Neutrophil (primary cell): ENCODE measurements around the gene NXPE3.

Experiments
- H3K27ac ChIP-seq: fragments of 200-600 bp; sonication (generic); 2 replicates; pipeline ENCODE4 v1.5.1; 2016; ENCODE audit warnings: mild to moderate bottlenecking, moderate library complexity
- H3K27me3 ChIP-seq: fragments of 200-600 bp; sonication (generic); 2 replicates; pipeline ENCODE4 v1.6.0; 2016; ENCODE audit warnings: mild to moderate bottlenecking
- H3K36me3 ChIP-seq: fragments of 200-600 bp; sonication (generic); 2 replicates; pipeline ENCODE4 v1.5.1; 2017
- H3K4me1 ChIP-seq, 2 experiments: fragments of 200-600 bp in 1 of 2; sonication (generic) in 1 of 2; 1 replicate in 1 of 2; 2 replicates in 1 of 2; pipeline versions ENCODE4 v1.5.1 to v1.6.1; 2013 to 2016; ENCODE audit warnings: low read depth in 1 of 2, low read length in 1 of 2, mild to moderate bottlenecking in 1 of 2, moderate library complexity in 1 of 2; ENCODE audit not compliant: control insufficient read depth in 1 of 2, insufficient read depth in 1 of 2
- H3K4me3 ChIP-seq, 2 experiments: fragments of 200-600 bp in 1 of 2; sonication (generic) in 1 of 2; 1 replicate in 1 of 2; 2 replicates in 1 of 2; pipeline ENCODE4 v1.5.1; 2013 to 2016; ENCODE audit warnings: low read depth in 1 of 2, low read length in 1 of 2, mild to moderate bottlenecking in 1 of 2, moderate library complexity in 1 of 2
- H3K9me3 ChIP-seq: fragments of 200-600 bp; sonication (generic); 2 replicates; pipeline ENCODE4 v1.5.1; 2016
- CTCF ChIP-seq: fragments of 200-600 bp; sonication (generic); IDR thresholded peaks from 2 replicates; pipeline ENCODE4 v1.5.1; 2016; ENCODE audit warnings: antibody characterized with exemption

The NXPE3 gene

DNA sequence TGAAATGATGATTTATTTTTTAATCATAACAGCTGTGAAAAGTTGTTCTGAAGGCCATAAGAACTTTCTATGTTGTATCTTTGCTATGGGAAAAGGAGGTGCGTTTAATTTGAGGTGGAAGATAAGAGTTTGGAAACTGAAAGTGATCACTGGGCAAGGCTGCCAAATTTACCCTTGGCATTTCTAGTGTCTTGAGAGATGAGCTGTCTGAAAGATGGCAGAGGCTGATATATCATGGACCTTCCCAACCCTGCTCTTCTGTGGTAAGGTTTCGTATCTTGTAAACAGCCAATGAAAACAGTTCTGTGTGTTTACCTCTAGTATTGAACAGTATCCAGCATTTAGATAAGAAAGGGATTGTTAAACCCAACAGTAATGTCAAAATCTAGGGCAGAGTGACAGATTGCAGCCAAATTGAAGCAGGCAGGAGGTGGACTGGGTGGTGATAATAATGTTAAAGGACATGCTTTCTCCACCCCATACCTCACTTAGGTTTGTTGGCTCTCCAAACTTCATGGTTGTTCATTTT lies 54.5 kb downstream of the NXPE3 start:
- H3K27me3 ChIP-seq = no peaks in the 10 kb centered on the region
- H3K27ac ChIP-seq = peak overlapping the region; percentile 24
- TF ChIP-seq CTCF = no peak
- no peaks in the 10 kb centered on the region for H3K9me3 ChIP-seq
- H3K4me1 ChIP-seq = peaks cover 39 to 49% of the 10 kb centered on the region in 2 experiments
- H3K36me3 ChIP-seq = no peaks in the 10 kb centered on the region
- H3K4me3 ChIP-seq = no peak overlapping the region

DNA sequence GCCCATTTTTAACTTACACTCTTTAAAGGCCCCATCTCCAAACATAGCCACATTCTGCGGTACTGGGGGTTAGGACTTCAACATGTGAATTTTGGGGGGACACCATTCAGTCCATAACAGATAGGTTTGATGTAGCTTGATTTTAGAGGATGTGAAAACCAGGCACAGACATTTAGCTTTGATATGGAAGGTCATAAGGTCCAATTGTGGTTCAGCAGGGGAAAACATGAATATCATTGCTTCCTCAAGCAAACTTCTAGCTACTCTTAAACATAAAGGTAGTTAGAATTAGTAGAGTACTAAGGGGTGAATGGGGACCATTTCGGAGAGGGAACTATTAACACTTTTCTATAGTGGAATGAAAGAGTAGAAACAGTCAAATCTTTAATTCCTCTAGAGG lies 56.7 kb downstream of the NXPE3 start:
- H3K27me3 ChIP-seq = no peaks in the 10 kb centered on the region
- TF ChIP-seq CTCF = no peak
- peaks cover 36 to 53% of the 10 kb centered on the region in 2 experiments for H3K4me1 ChIP-seq
- H3K9me3 ChIP-seq = no peaks in the 10 kb centered on the region
- no peaks in the 10 kb centered on the region for H3K36me3 ChIP-seq
- peak overlapping the region; percentile 95 for H3K27ac ChIP-seq
- no peak overlapping the region for H3K4me3 ChIP-seq

GRCh38 chr3:101836160-101836559 lies 57.1 kb downstream of the NXPE3 start:
- H3K36me3 ChIP-seq = no peaks in the 10 kb centered on the region
- no peak for TF ChIP-seq CTCF
- H3K27ac ChIP-seq = peak overlapping the region; percentile 95
- peaks cover 38 to 58% of the 10 kb centered on the region in 2 experiments for H3K4me1 ChIP-seq
- no peaks in the 10 kb centered on the region for H3K27me3 ChIP-seq
- no peak overlapping the region for H3K4me3 ChIP-seq
- H3K9me3 ChIP-seq = no peaks in the 10 kb centered on the region

GRCh38 chr3:101836652-101837598 lies 57.9 kb downstream of the NXPE3 start:
- no peak for TF ChIP-seq CTCF
- peak overlapping the region; percentile 31 to 35 for H3K4me3 ChIP-seq

DNA sequence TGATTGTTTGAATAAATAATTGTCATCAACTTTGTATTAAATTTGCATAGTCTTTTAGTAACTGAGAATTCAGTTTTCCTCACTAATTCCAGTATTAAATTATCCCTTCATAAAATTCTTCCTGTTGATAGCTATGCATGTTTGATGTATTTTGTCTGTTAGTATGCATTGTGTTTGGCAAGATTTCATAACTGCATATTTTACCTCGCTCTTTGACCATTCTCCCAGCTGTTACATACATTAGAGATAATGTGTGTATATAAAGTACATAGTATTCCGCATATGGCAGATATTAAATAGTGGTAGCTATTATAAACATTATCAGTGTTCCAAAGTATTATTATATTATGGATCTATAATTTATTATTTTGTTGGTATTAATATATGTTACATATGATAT lies 59.7 kb downstream of the NXPE3 start:
- no peaks in the 10 kb centered on the region for H3K9me3 ChIP-seq
- no peak for TF ChIP-seq CTCF
- H3K4me3 ChIP-seq = no peak overlapping the region
- peaks cover 58 to 77% of the 10 kb centered on the region in 2 experiments for H3K4me1 ChIP-seq
- H3K27ac ChIP-seq = peak overlapping the region; percentile 95
- no peaks in the 10 kb centered on the region for H3K36me3 ChIP-seq
- H3K27me3 ChIP-seq = no peaks in the 10 kb centered on the region

More at GRCh38 chr3:101836652-101837598, 57.9 kb downstream of the NXPE3 start:
- Histone ChIP-seq H3K9me3 (no peaks in the 10 kb centered on the region), H3K27ac (peak overlapping the region; percentile 95), H3K27me3 (no peaks in the 10 kb centered on the region), H3K4me1 (peaks cover 42 to 60% of the 10 kb centered on the region in 2 experiments), H3K36me3 (no peaks in the 10 kb centered on the region)
